AG04449 (cell line): ENCODE results near the gene MALRD1.

ENCODE experiments used
- CTCF ChIA-PET: fragments of 350-600 bp; formaldehyde crosslinking; extraction: SDS; loops from one replicate; lab custom pipeline; 2021; ENCODE audit warnings: antibody characterized with exemption; lab: Yijun Ruan, JAX
- POLR2A ChIA-PET: fragments of 400-600, 350-600 bp; formaldehyde crosslinking; extraction: SDS; loops from one replicate; lab custom pipeline; 2020; ENCODE audit warnings: antibody characterized with exemption, inconsistent platforms; lab: Yijun Ruan, JAX
- DNase-seq: peaks from one replicate; pipeline ENCODE4 v3.0.0-alpha.2; 2010; ENCODE audit warnings: low read depth, low spot score
- H3K4me3 ChIP-seq: 2 replicates; pipeline ENCODE4 v1.5.1; 2011; ENCODE audit warnings: low read depth, mild to moderate bottlenecking, control low read depth, low read length
- CTCF ChIP-seq: IDR thresholded peaks from one replicate; pipeline ENCODE4 v1.5.1; 2011; ENCODE audit warnings: mild to moderate bottlenecking, moderate library complexity, low read length, control low read depth, inconsistent platforms; ENCODE audit not compliant: insufficient read depth; ENCODE audit errors: missing control alignments

Gene MALRD1

DNA sequence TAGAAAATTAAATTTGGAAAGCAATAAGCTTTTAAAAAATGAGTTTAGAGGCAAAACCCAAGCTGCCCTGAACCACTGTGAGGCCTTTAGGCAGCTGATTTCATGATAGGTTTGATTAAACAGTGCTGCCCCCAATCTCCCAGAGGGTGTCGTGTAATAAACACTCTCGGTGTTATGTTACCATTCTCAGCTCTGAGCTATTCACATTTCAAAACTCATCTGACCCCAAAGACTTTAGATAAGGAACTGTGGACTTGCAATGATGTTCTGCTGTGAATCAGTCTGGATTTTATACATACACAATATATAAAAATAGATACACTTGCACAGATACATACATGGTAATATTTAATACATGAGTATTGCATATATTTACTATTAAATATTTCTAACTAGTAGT, 120.4 kb downstream of the MALRD1 start:
- H3K4me3 ChIP-seq = no peak overlapping the region
- TF ChIP-seq CTCF = no peak
- DNase-seq = no peak
- POLR2A ChIA-PET = no interaction called here
- CTCF ChIA-PET = no interaction called here

DNA sequence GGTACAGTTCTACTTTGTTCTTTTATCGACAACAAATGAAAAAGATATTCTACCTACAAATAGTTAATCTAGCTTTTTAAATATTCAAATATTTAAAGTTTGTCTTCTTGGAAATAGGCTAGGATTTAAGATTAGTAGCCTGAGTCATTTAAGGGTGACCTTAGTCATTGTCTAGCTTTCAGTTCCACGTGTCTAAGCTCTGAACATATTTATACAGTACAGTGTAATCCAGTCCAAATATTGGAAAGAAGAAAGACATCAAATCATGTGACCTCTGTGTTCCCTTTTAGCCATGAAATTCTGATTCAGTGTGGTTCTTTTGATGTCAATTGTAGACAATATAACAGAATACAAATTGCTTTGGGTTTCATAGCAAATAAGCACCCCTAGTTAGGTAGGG, 121.1 kb downstream of the MALRD1 start:
- no peak for DNase-seq
- H3K4me3 ChIP-seq = no peak overlapping the region
- ChIA-PET POLR2A (no interaction called here), CTCF (no interaction called here)
- no peak for TF ChIP-seq CTCF

GRCh38 chr10:19178675-19179074, 130.1 kb downstream of the MALRD1 start:
- DNase-seq = no peak
- ChIA-PET CTCF (no interaction called here), POLR2A (no interaction called here)
- H3K4me3 ChIP-seq = no peak overlapping the region
- TF ChIP-seq CTCF = no peak

GRCh38 chr10:19184891-19185290, 136.3 kb downstream of the MALRD1 start:
- ChIA-PET CTCF (no interaction called here), POLR2A (no interaction called here)

GRCh38 chr10:19194866-19195265, 146.3 kb downstream of the MALRD1 start:
- ChIA-PET CTCF (no interaction called here), POLR2A (no interaction called here)
- no peak overlapping the region for H3K4me3 ChIP-seq
- no peak for DNase-seq
- no peak for TF ChIP-seq CTCF

More at GRCh38 chr10:19184891-19185290, 136.3 kb downstream of the MALRD1 start:
- no peak overlapping the region for H3K4me3 ChIP-seq
- DNase-seq = no peak
- TF ChIP-seq CTCF = no peak

DNA sequence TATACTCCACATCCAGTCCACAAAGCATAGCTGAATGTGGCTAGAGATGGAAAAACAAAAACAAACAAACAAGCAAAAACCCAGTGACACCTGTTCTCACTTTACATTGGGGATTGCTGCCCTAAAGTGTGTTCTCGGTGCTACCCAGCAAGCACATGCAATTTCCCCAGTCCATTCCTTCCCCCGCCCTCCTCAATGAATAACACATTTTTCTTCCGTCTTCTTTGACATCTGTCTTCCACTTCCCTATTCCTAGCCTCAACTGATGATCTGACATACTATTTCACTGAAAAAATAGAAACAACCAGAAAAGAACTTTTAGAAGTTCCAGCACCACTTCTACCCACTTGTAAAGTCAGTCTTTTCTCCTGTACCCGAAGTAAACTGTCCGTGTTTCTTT, 147.1 kb downstream of the MALRD1 start:
- ChIA-PET POLR2A (no interaction called here), CTCF (no interaction called here)
- no peak for TF ChIP-seq CTCF
- DNase-seq = no peak
- no peak overlapping the region for H3K4me3 ChIP-seq
